SIG-M5 treated with dmso at 0.1 percent for 504 hours (cell line): ENCODE data around the gene CAP1.

Experiments
- DNase-seq: peaks from one replicate; lab custom pipeline; 2025; ENCODE audit not compliant: unreplicated experiment; lab: John Stamatoyannopoulos, UW

Gene CAP1

GRCh38 chr1:40094466-40095110 is 54.1 kb downstream of the CAP1 start:
- peak; percentile 74 for DNase-seq

- DNase-seq, result no peak
These were observed 55.3 kb downstream of the CAP1 start for GRCh38 chr1:40095806-40096205.

- no peak for DNase-seq
These were observed 56.1 kb downstream of the CAP1 start for GRCh38 chr1:40096646-40096976.

- peak; percentile 49 for DNase-seq
These were observed 56.7 kb downstream of the CAP1 start, which contains the start of gene PPT1 for GRCh38 chr1:40096977-40097782. PPT1 (minus strand) TSS chr1:40097252; CDS start chr1:40097238, 14 bp downstream.

- no peak for DNase-seq
These were observed 61.5 kb downstream of the CAP1 start for GRCh38 chr1:40102038-40102437.

- DNase-seq, result no peak
These were observed 62.4 kb downstream of the CAP1 start for GRCh38 chr1:40102896-40103295.

- no peak for DNase-seq
These were observed 64.5 kb downstream of the CAP1 start for GRCh38 chr1:40105028-40105427.

GRCh38 chr1:40107290-40107959 is 66.9 kb downstream of the CAP1 start:
- peak; percentile 48 for DNase-seq

- DNase-seq, result no peak
These were observed 69.9 kb downstream of the CAP1 start for GRCh38 chr1:40110389-40110788.

GRCh38 chr1:40114400-40114799 is 73.9 kb downstream of the CAP1 start:
- no peak for DNase-seq

- DNase-seq, result no peak
These were observed 79.6 kb downstream of the CAP1 start for GRCh38 chr1:40120128-40120527.
